ENCODE data around the gene FLNB. TPM values are rescaled to one million over a fixed set of nuclear protein-coding genes. Genes with fewer than 3 reads are reported as not detected.

The FLNB gene
- total and polyA plus RNA-seq, 2 of the 8 experiments (the other 6 are each of a cell fraction or from before 2014, with no cell fraction given) = 72.3 to 118 TPM

DNA sequence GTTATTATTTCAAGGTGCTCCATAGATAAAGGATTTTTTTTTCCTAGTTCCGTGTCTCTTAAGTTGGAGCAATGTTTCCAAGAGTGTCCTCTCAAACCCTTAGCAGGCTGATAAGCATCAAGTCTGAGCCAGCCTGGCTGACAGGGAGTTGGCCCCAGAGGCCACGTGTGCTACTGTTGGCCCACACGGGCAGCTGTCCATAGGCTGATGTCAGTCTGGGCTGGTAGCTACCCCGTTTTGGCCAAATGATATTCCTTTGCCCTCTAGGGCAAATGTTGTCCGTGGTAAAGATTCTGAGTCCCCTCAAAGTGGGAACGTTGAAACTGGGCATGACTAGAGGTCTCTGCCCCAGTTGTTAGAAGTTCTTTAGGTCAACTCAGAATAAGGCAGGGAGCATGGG is 99.4 kb downstream of the FLNB start (continued):
- TF ChIP-seq BACH1 (IDR thresholded peaks at IDR 0.05; ENCODE audit: low read length) (no peak), KDM1A (IDR thresholded peaks at IDR 0.05; ENCODE audit: borderline replicate concordance, low read length) (no peak)
